ENCODE data around the gene CNEP1R1. TPM values are rescaled to one million over a fixed set of nuclear protein-coding genes. Genes with fewer than 3 reads are reported as not detected.

Gene CNEP1R1
- total and polyA plus RNA-seq, 2 of the 4 experiments (the other 2 are of a cell fraction), result 16.1 to 22.0 TPM

- intact Hi-C loops (cut with micrococcal nuclease) (no loop called here), dilution Hi-C loops (cut with HindIII; ENCODE audit: low sequenced_read_pairs, unreplicated experiment) (no loop called here), in situ Hi-C loops (cut with MboI; ENCODE audit: low sequenced_read_pairs) (no loop called here)
- no peak for TF ChIP-seq ELK1 (IDR thresholded peaks at IDR 0.05; ENCODE audit: borderline replicate concordance, low read depth, low read length)
- TF ChIP-seq BHLHE40 (IDR thresholded peaks at IDR 0.05; ENCODE audit: low read depth, low read length), result no peak
- no peak for TF ChIP-seq CEBPB (IDR thresholded peaks at IDR 0.05; ENCODE audit: low read depth, low read length)
- TF ChIP-seq RAD21 (IDR thresholded peaks at IDR 0.05; ENCODE audit: low read length), result no peak
- TF ChIP-seq MXI1 (IDR thresholded peaks at IDR 0.05; ENCODE audit: borderline replicate concordance, low read depth, low read length), result no peak
- TF ChIP-seq MAZ (IDR thresholded peaks at IDR 0.05; ENCODE audit: borderline replicate concordance, low read depth, low read length), result no peak
- no peak for TF ChIP-seq MAFK (IDR thresholded peaks at IDR 0.05; ENCODE audit: low read depth, low read length)
- no peak for TF ChIP-seq FOS (IDR thresholded peaks at IDR 0.05; ENCODE audit: low read depth, low read length)
- TF ChIP-seq RCOR1 (IDR thresholded peaks at IDR 0.05; ENCODE audit: insufficient replicate concordance, low read length), result no peak
- no peak for TF ChIP-seq RFX5 (IDR thresholded peaks at IDR 0.05; ENCODE audit: low read depth, low read length)
- TF ChIP-seq USF2 (IDR thresholded peaks at IDR 0.05; ENCODE audit: low read depth, low read length), result no peak
- TF ChIP-seq NFE2L2 (IDR thresholded peaks at IDR 0.05; ENCODE audit: low read depth, low read length), result no peak
- TF ChIP-seq POLR2A (IDR thresholded peaks at IDR 0.05; ENCODE audit: low read depth, low read length), result no peak
- no peak for TF ChIP-seq CTCF (conservative IDR thresholded peaks at IDR 0.05; ENCODE audit: low read depth, low read length)
- Histone ChIP-seq H2BK20ac (ENCODE audit: low read depth, low read length) (no peak overlapping the region), H2AK5ac (ENCODE audit: low read depth, low read length) (no peak overlapping the region), H3K27me3 (ENCODE audit: control insufficient read depth, insufficient read depth, low read length) (peaks cover 1% of the 10 kb centered on the region; the same call in 1 of the 2 replicates), H2BK5ac (ENCODE audit: low read depth, low read length, poor library complexity, severe bottlenecking) (no peak overlapping the region), H3K4ac (ENCODE audit: low read depth, low read length) (no peak overlapping the region), H3K23ac (ENCODE audit: low read depth, low read length) (no peak overlapping the region), H3K9ac (ENCODE audit: low read depth, low read length) (no peak overlapping the region), H4K8ac (ENCODE audit: low read depth in 2 of 2, low read length in 2 of 2) (no peak overlapping the region), H2AK9ac (replicated peaks; ENCODE audit: low read depth, low read length, poor library complexity) (no peak overlapping the region), H3K14ac (replicated peaks; ENCODE audit: low read depth, low read length) (no peak overlapping the region), H4K20me1 (ENCODE audit: insufficient read depth, low read length) (no peaks in the 10 kb centered on the region), H3K4me3 (ENCODE audit: insufficient read depth, low read depth, low read length) (no peak overlapping the region), H3K18ac (ENCODE audit: low read depth, low read length) (no peak overlapping the region), H3K36me3 (ENCODE audit: control insufficient read depth, insufficient read depth, low read length) (no peaks in the 10 kb centered on the region), H3K56ac (ENCODE audit: extremely low read depth, insufficient read depth, low read length) (no peak overlapping the region), H4K91ac (ENCODE audit: insufficient read depth, low read depth, low read length) (no peak overlapping the region), H2BK15ac (ENCODE audit: low read depth, low read length) (no peak overlapping the region), H4K5ac (ENCODE audit: low read depth, low read length) (no peak overlapping the region), H3K79me1 (ENCODE audit: low read depth in 1 of 2, low read length in 2 of 2) (no peaks in the 10 kb centered on the region), H3K9me1 (ENCODE audit: insufficient read depth, low read length) (no peaks in the 10 kb centered on the region), H3K4me2 (ENCODE audit: low read depth, low read length) (no peak overlapping the region), H3K4me1 (ENCODE audit: control insufficient read depth, insufficient read depth, low read length) (no peaks in the 10 kb centered on the region), H3K9me3 (ENCODE audit: control insufficient read depth, insufficient read depth, low read length) (no peaks in the 10 kb centered on the region), H3K27ac (ENCODE audit: insufficient read depth, low read length) (no peak overlapping the region), H2BK120ac (ENCODE audit: low read depth, low read length) (no peak overlapping the region), H2AFZ (replicated peaks; ENCODE audit: low read length, poor library complexity) (no peak overlapping the region)
- no CpG with 5 or more reads among the region's 5 CpGs for WGBS, 2 experiments (ENCODE audit: extremely low coverage in 2 of 2, insufficient read length in 1 of 2)
- ChIA-PET POLR2A (ENCODE audit: unreplicated experiment) (no interaction called here), CTCF (no interaction called here)
- DNase-seq, result no peak
- ATAC-seq (ENCODE audit: low read depth), result no peak
- no TSS peak for BruUV-seq (replicated peaks)
Observed at GRCh38 chr16:49987381-49987780, 37.6 kb upstream of the CNEP1R1 start.
